Sigmoid colon (tissue), 7 donors: Measurements from ENCODE around the gene STRIP1. TPM values are rescaled to one million over a fixed set of nuclear protein-coding genes. Genes with fewer than 3 reads are reported as not detected.

Experiments
- DNase-seq: peaks from one replicate; pipeline ENCODE4 v3.0.0-alpha.2; 2019
- H3K27ac ChIP-seq, 4 donors: fragments of 200-600 bp; sonication (generic); one replicate each; pipeline ENCODE4 v1.5.1; 2016 to 2019; ENCODE audit warnings: mild to moderate bottlenecking in 1 of 4
- H3K27me3 ChIP-seq, 3 donors: fragments of 200-600 bp; sonication (generic); one replicate each; pipeline ENCODE4 v1.5.1; 2019; ENCODE audit warnings: mild to moderate bottlenecking in 1 of 3
- H3K36me3 ChIP-seq, 4 donors: fragments of 200-600 bp; sonication (generic); one replicate each; pipeline ENCODE4 v1.5.1; 2016 to 2019
- H3K4me1 ChIP-seq, 4 donors: fragments of 200-600 bp; sonication (generic); one replicate each; pipeline ENCODE4 v1.5.1; 2017 to 2019
- H3K4me3 ChIP-seq, 4 donors: fragments of 200-600 bp; sonication (generic); one replicate each; pipeline ENCODE4 v1.5.1; 2017 to 2019; ENCODE audit warnings: mild to moderate bottlenecking in 2 of 4, moderate library complexity in 1 of 4
- H3K9me3 ChIP-seq, 4 donors: fragments of 200-600 bp in 3 of 4; sonication (generic) in 3 of 4; one replicate each; pipeline versions ENCODE4 v1.5.1 to v1.6.1; 2013 to 2019
- EP300 ChIP-seq, 4 donors: sonication (generic); formaldehyde crosslinking; IDR thresholded peaks; one replicate each; pipeline ENCODE4 v1.6.1; 2017; ENCODE audit warnings: antibody characterized with exemption in 4 of 4
- POLR2A ChIP-seq, 2 donors: fragments of 450-650 bp; IDR thresholded peaks; one replicate each; pipeline ENCODE4 v1.6.1; 2016; ENCODE audit warnings: antibody characterized with exemption in 2 of 2, mild to moderate bottlenecking in 2 of 2, moderate library complexity in 2 of 2
- POLR2AphosphoS5 ChIP-seq, 4 donors: sonication (generic); formaldehyde crosslinking; IDR thresholded peaks; one replicate each; pipeline ENCODE4 v1.6.1; 2017; ENCODE audit warnings: antibody characterized with exemption in 4 of 4
- WGBS, 2 donors: extraction: QIAGEN DNeasy Blood & Tissue Kit; methylation state at CpG; one replicate each; pipeline ENCODE4 v1.1.7; 2013; 5-methylcytosine and 5-hydroxymethylcytosine counted together
- intact Hi-C: fragments of 100-400 bp; cut with DNase I; formaldehyde crosslinking; loops from one replicate; pipeline ENCODE4 v1.15.1; 2023
- polyA plus RNA-seq, 3 donors: library from polyadenylated mRNA; stranded (reverse); fragments of 200-250 nt; gene quantifications; one replicate each; pipeline ENCODE4 v1.2.3, GENCODE V29; 2013
- total RNA-seq, 4 donors: library from RNA; depleted of rRNA; stranded (reverse); fragments of >200 nt; gene quantifications; one replicate each; pipeline ENCODE4 v1.1.0, GENCODE V29; 2016
- TF ChIP-seq, protein P1 (sequence below), 4 experiments: fragments of 450-650 bp in 3 of 4; fragments of 200-600 bp in 1 of 4; IDR thresholded peaks; one replicate each; pipeline ENCODE4 v1.5.1; 2016 to 2019; ENCODE audit warnings: antibody characterized with exemption in 4 of 4, mild to moderate bottlenecking in 3 of 4, moderate library complexity in 2 of 4
- donor health status: healthy with polysubstance abuse.
- donor health status: Bipolar disorder and iron deficiency.
- donor health status: healthy.

STRIP1 gene
- total and polyA plus RNA-seq, 7 donors = 7.9 to 47.8 (median 32.8) TPM

GRCh38 chr1:110067893-110068645 is 33.6 kb downstream of the STRIP1 start:
- Histone ChIP-seq H3K4me3 (no peak overlapping the region), H3K36me3 (no peaks in the 10 kb centered on the region), H3K27me3 (peaks cover 47 to 66% (median 64%) of the 10 kb centered on the region in 3 donors), H3K9me3 (no peaks in the 10 kb centered on the region), H3K4me1 (peaks cover 0 to 34% (median 34%) of the 10 kb centered on the region in 4 donors), H3K27ac (no peak overlapping the region)
- WGBS, 2 donors = 6% methylated on average over 68 of the region's 68 CpGs
- DNase-seq = no peak
- TF ChIP-seq POLR2AphosphoS5 (IDR thresholded peaks at IDR 0.05) (no peak), POLR2A (IDR thresholded peaks at IDR 0.05) (no peak), EP300 (IDR thresholded peaks at IDR 0.05) (no peak)
- TF ChIP-seq, protein P1, sequence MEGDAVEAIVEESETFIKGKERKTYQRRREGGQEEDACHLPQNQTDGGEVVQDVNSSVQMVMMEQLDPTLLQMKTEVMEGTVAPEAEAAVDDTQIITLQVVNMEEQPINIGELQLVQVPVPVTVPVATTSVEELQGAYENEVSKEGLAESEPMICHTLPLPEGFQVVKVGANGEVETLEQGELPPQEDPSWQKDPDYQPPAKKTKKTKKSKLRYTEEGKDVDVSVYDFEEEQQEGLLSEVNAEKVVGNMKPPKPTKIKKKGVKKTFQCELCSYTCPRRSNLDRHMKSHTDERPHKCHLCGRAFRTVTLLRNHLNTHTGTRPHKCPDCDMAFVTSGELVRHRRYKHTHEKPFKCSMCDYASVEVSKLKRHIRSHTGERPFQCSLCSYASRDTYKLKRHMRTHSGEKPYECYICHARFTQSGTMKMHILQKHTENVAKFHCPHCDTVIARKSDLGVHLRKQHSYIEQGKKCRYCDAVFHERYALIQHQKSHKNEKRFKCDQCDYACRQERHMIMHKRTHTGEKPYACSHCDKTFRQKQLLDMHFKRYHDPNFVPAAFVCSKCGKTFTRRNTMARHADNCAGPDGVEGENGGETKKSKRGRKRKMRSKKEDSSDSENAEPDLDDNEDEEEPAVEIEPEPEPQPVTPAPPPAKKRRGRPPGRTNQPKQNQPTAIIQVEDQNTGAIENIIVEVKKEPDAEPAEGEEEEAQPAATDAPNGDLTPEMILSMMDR (IDR thresholded peaks at IDR 0.05) = no peak
- intact Hi-C loops = no loop called here

- H3K4me3 ChIP-seq = no peak overlapping the region
- intact Hi-C loops = no loop called here
- TF ChIP-seq EP300 (IDR thresholded peaks at IDR 0.05) (no peak), POLR2A (IDR thresholded peaks at IDR 0.05) (no peak), POLR2AphosphoS5 (IDR thresholded peaks at IDR 0.05) (peak; percentile 56 to 92 (median 82))
- TF ChIP-seq, protein P1 (IDR thresholded peaks at IDR 0.05) = no peak
- no peaks in the 10 kb centered on the region for H3K36me3 ChIP-seq
- WGBS, 2 donors = 4 to 6% methylated on average over 68 of the region's 68 CpGs
- no peak for DNase-seq
- H3K4me1 ChIP-seq = peaks cover 0 to 34% (median 34%) of the 10 kb centered on the region in 4 donors
- no peaks in the 10 kb centered on the region for H3K9me3 ChIP-seq
- peaks cover 53 to 73% (median 71%) of the 10 kb centered on the region in 3 donors for H3K27me3 ChIP-seq
- H3K27ac ChIP-seq = no peak overlapping the region
Observed at GRCh38 chr1:110068646-110069403, 34.4 kb downstream of the STRIP1 start.

DNA sequence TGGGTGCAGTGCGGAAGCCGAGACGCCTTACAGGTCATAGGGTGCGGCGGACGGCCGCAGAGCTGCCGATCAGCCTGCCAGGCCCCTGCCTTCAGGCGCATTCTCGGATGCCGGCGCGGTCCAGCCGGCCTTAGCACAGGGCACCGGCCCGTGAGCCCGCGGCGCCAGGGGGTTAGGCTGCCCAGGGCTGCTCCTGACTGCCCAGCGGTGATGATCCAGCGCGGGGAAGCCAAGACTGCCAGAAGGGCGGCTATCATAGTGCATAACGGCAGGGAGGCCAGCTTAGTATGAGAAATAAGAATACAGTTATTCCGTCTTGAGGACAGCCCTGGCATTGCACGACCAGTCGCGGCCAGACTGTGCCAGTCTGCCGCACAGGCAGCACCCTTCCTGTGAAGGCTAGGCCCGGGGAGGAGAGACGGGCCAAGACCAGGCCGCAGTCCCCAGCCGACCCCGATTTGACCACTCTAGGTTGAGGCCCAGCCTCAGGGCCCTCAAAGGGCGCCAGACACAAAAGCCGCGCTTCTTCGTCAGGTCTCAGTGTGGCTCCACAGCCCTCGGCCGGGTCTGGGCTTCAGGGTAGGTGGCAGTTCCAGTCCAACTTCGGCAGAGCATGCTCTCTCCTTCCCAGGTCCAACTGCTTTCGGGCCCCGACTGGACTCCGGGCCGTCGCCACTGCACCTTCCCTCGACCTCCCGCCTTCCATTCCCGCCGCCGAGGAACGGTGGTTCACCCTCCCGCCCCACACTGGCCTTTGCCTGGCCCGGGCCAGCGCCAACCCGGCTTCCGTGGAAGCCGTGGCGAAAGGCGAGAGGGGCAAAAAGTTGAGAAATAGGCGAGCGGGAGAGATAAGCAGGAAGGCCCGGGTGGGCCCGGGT is 35.2 kb downstream of the STRIP1 start:
- DNase-seq = no peak
- H3K4me3 ChIP-seq = peak overlapping the region in 3 of 4 donors; percentile 13 to 37 (median 30)
- WGBS, 2 donors = 9 to 13% methylated on average over 64 of the region's 64 CpGs
- TF ChIP-seq POLR2AphosphoS5 (IDR thresholded peaks at IDR 0.05) (no peak), EP300 (IDR thresholded peaks at IDR 0.05) (no peak), POLR2A (IDR thresholded peaks at IDR 0.05) (no peak)
- TF ChIP-seq, protein P1 (IDR thresholded peaks at IDR 0.05) = no peak
- no peaks in the 10 kb centered on the region for H3K36me3 ChIP-seq
- peaks cover 53 to 81% (median 71%) of the 10 kb centered on the region in 3 donors for H3K27me3 ChIP-seq
- no peaks in the 10 kb centered on the region for H3K9me3 ChIP-seq
- intact Hi-C loops = no loop called here
- H3K27ac ChIP-seq = no peak overlapping the region
- H3K4me1 ChIP-seq = peaks cover 0 to 34% (median 34%) of the 10 kb centered on the region in 4 donors

GRCh38 chr1:110070282-110070669 is 35.9 kb downstream of the STRIP1 start:
- intact Hi-C loops = no loop called here
- 2 to 3% methylated on average over 52 of the region's 52 CpGs for WGBS, 2 donors
- Histone ChIP-seq H3K27ac (no peak overlapping the region), H3K27me3 (peaks cover 53 to 87% (median 71%) of the 10 kb centered on the region in 3 donors), H3K4me1 (peaks cover 0 to 34% (median 34%) of the 10 kb centered on the region in 4 donors), H3K4me3 (peak overlapping the region in 3 of 4 donors; percentile 13 to 37 (median 30)), H3K9me3 (no peaks in the 10 kb centered on the region), H3K36me3 (no peaks in the 10 kb centered on the region)
- DNase-seq = no peak
- TF ChIP-seq EP300 (IDR thresholded peaks at IDR 0.05) = no peak
- TF ChIP-seq POLR2AphosphoS5 (IDR thresholded peaks at IDR 0.05) = no peak
- TF ChIP-seq, protein P1 (IDR thresholded peaks at IDR 0.05) = no peak
- TF ChIP-seq POLR2A (IDR thresholded peaks at IDR 0.05) = no peak
